Gastrocnemius medialis (tissue), 4 donors: ENCODE data around the gene NTN1.

Experiments
- POLR2A ChIP-seq, 2 donors: fragments of 450-650 bp; IDR thresholded peaks; one replicate each; pipeline ENCODE4 v1.6.1; 2017; ENCODE audit warnings: antibody characterized with exemption in 2 of 2, mild to moderate bottlenecking in 2 of 2, moderate library complexity in 2 of 2
- TF ChIP-seq, protein P1 (sequence below), 5 experiments: fragments of 450-650 bp in 3 of 5; fragments of 200-600 bp in 2 of 5; sonication (generic) in 2 of 5; IDR thresholded peaks in 4 of 5; conservative IDR thresholded peaks in 1 of 5; 1 replicate in 4 of 5; 2 replicates in 1 of 5; pipeline ENCODE4 v1.5.1; 2016 to 2019; ENCODE audit warnings: antibody characterized with exemption in 5 of 5, mild to moderate bottlenecking in 3 of 5, moderate library complexity in 3 of 5

- TF ChIP-seq, protein P1, sequence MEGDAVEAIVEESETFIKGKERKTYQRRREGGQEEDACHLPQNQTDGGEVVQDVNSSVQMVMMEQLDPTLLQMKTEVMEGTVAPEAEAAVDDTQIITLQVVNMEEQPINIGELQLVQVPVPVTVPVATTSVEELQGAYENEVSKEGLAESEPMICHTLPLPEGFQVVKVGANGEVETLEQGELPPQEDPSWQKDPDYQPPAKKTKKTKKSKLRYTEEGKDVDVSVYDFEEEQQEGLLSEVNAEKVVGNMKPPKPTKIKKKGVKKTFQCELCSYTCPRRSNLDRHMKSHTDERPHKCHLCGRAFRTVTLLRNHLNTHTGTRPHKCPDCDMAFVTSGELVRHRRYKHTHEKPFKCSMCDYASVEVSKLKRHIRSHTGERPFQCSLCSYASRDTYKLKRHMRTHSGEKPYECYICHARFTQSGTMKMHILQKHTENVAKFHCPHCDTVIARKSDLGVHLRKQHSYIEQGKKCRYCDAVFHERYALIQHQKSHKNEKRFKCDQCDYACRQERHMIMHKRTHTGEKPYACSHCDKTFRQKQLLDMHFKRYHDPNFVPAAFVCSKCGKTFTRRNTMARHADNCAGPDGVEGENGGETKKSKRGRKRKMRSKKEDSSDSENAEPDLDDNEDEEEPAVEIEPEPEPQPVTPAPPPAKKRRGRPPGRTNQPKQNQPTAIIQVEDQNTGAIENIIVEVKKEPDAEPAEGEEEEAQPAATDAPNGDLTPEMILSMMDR (IDR thresholded peaks at IDR 0.05 in 4 of 5, conservative IDR thresholded peaks at IDR 0.05 in 1 of 5): no peak
- no peak for TF ChIP-seq POLR2A (IDR thresholded peaks at IDR 0.05)
Observed at GRCh38 chr17:9007052-9007714, 14.1 kb upstream of the NTN1 start.
